D341Med (cell line): ENCODE data around the gene RBM47.
"Not testable (repeated sequence)": the region's sequence is repeated elsewhere in the genome, so short reads cannot be mapped to it uniquely, and the experiment has no call there.

ENCODE experiments used
- DNase-seq: peaks from one replicate; pipeline ENCODE4 v3.0.0; 2012; ENCODE audit warnings: low spot score

Gene RBM47

DNA sequence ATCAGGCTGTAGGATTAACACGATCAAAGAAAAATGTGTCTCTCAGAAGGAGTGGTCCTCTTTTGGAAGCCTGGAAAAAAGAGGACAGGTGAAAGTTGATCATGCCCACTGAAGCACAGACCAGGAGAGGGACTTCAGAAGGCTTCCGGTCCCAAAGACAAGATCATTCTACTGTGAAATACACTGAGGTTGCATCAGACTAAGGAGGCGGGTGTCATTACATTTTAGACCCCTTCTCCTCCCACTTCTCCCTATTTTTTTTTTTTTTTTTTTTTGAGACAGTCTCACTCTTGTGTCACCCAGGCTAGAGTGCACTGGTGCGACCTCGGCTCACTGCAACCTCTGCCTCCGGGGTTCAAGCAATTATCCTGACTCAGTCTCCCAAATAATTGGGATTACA, 67.5 kb downstream of the RBM47 start:
- no peak for DNase-seq

DNA sequence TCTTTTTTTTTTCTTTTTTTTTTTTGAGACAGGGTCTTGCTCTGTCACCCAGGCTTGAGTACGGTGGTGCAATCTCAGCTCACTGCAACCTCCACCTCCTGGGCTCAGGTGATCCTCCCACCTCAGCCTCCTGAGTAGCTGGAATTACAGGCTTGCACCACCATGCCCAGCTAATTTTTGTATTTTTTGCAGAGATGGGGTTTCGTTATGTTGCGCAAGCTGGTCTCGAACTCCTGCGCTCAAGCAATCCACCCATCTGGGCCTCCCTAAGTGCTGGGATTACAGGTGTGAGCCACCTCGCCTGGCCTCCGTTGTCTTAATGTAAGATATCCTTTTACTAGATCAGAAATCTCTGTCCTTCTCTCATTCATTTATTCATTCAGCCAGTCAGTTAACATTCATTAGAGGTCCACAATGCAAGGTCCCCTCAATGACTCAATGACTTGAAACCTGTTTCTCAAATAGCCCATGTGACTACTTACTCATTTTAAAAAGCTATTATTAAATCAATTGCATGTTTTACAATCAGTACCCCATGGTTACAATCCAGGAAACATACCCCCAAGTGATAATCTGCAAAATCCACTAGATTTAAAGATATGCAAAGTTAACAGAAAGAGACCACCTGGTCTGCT, 68.0 kb downstream of the RBM47 start:
- not testable (repeated sequence) for DNase-seq

DNA sequence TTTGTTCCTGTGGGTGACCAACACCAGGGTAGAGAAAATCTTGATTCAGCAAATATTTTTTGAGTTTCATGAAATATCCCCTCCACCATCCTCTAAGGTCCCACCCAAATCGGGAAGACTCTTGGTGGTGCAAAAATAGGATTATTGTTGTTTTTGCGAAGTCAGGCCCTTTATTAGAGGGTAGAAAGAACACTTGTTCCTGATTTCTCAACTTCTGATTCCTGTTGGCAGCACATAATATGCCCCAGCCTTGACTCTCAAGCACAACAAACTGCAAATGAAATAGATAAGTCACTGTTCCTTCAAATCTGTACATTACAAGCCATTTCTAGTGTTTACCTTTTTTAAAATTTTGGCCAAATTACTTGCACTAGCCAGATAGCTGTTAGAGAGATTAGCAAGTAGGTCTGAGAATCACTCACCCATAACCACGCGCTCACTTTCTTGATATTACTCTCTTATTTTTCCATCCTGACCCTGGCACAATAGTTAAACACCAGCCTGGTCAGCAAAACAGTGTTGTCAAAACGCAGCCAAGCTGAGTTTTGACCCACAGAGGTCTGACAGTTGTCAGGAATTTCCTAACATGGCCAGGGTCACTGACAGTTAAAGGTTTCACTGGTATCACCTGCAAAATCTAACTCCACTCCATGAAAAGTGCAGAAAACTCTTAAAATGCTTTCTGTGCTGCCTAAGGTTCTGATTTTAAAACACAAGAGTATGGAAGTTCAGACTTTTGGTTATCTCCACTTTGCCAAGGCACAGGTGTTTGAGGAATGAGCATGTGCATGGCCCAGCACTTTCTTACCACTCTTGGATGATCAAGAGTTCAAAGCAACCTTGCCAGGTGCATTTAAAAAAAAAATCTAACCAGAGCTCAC, 69.8 kb downstream of the RBM47 start:
- DNase-seq, result no peak

DNA sequence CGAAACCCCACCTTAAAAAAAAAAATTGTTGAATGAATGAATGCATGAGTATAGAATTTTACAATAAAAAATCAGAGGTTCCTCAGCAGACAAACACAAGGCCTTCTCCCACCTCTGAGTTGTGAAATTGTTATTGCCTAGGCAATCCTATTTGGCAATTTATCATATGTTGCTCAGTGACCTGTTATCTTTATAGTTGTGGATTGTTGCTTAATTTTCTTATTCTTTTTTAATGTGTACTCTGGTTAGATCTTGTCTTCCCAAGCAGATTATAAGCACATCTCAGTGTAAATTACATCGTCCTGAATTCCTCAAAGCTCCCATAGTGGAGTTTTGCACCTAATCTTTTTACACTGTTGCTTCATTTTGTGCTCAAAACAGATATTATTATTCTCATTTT, 71.9 kb downstream of the RBM47 start:
- DNase-seq, result no peak

DNA sequence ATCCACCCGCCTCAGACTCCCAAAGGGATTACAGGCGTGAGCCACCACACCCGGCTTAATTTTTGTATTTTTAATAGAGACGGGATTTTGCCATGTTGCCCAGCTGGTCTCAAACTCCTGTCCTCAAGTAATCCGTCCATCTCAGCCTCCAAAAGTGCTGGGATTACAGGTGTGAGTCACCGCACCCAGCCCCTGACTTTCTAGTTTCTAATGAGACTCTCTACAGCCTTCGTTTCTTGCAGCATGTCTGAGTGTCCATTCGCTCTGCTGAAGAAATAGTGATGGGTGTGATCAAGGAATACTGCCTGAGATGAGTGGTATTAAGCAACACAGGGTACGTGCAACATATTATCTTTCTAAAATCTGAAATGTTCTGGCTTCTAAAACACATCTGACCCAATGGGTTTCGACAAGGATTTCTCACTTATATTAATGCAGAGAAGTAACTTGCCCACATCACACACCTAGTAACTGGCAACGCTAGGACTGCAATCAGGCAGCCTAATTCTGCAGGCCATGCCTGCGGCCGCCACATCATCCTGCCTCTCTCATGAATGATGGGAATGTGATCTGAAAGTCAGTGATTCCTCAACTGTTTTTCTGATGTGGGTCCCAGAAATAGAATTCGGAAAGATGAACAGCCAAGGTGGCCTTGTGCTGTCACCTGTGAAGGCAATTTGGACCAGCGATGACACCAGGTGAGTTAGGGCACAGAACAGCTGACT, 74.3 kb downstream of the RBM47 start:
- no peak for DNase-seq

DNA sequence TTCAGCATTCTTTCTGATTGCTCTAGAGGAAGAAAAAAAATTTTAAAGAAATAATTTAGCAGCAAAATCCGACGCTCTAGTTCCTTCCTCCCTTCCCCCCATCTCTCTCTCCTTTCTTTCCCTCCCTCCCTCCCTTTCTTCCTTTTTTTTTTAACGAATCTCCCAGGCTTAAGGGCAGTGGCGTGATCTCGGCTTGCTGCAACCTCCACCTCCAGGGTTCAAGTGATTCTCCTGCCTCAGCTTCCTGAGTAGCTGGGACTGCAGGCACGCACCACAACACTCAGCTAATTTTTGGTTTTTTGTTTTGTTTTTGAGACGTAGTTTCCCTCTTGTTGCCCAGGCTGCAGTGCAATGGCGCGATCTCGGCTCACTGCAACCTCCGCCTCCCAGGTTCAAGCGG, 75.0 kb downstream of the RBM47 start:
- DNase-seq, result not testable (repeated sequence)

DNA sequence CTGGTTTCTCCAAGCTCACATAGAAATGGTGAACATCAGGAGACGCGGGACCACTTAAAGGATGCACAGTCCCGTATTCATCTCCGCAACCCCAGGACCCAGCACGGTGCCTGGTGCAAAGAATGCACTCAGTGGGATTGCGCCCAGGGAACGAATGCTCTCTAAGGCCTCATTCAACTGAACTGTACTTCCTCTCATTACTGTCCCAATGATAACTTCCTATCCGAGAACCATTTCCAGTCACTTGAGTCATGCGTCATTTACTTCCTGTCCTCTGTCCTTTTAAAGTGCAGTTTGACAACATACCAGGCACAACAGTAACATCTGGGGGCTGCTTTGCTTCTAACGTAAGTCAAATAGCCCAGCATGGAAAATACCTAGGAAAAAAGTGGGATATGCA, 75.7 kb downstream of the RBM47 start:
- DNase-seq, result no peak

GRCh38 chr4:40552536-40552935, 77.1 kb downstream of the RBM47 start:
- DNase-seq, result no peak

- DNase-seq, result not testable (repeated sequence)
Observed at GRCh38 chr4:40551568-40552136, 78.0 kb downstream of the RBM47 start.

GRCh38 chr4:40550948-40551462, 78.7 kb downstream of the RBM47 start:
- DNase-seq, result no peak

GRCh38 chr4:40550196-40550595, 79.5 kb downstream of the RBM47 start:
- no peak for DNase-seq

- DNase-seq, result no peak
Observed at GRCh38 chr4:40548256-40548655, 81.4 kb downstream of the RBM47 start.

- no peak for DNase-seq
Observed at GRCh38 chr4:40547789-40548132, 81.9 kb downstream of the RBM47 start.

GRCh38 chr4:40546969-40547788, 82.5 kb downstream of the RBM47 start:
- DNase-seq, result no peak

DNA sequence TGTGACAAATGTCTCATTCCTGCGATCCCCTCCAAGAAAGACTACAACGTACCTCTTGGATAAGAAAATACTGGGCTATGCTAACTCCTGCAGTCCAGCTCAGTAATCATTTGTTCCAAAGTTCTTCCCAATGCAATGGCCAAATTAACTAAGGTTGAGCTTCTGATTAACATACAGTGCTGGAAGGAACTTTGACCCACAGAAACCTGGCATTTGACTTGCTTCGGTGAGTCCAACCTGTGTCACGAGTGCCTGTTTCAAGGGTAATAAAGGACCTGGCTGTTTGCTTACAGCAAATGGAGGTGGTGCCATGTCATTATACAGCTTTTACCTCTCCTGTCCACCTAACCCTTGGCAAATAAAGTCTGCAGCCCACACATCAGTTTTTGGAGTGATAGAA, 83.2 kb downstream of the RBM47 start:
- no peak for DNase-seq

DNA sequence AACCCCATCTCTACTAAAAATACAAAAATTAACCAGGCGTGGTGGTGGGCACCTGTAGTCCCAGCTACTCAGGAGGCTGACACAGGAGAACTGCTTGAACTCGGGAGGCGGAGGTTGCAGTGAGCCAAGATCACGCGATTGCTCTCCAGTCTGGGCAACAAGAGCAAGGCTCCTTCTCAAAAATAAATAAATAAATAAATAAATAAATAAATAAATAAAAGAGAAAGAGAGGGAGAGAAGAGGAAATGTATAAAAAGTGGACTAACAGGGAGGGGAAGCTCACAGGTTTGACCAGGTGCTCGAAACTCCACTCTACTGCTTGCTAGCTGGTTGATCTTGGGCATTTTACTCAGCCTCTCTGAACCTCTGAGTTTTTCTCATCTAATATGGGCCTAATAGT, 84.2 kb downstream of the RBM47 start:
- DNase-seq, result not testable (repeated sequence)

GRCh38 chr4:40544221-40544620, 85.4 kb downstream of the RBM47 start:
- DNase-seq, result no peak

DNA sequence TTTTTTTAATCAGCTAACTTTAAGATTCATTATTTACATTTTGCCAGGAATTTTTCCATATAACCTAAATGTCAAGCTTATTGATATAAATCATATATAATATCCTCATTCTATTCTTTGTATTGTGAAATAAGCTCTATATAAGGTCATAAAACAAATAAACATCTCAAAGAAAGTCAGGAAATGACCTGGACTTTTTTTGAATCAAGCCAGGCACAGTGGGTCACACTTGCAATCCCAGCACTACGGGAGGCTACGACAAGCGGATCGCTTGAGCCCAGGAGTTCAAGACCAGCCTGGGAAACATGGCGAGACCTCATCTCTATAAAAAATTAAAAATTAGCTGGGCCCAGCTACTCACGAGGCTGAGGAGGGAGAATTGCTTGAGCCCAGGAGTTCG, 88.9 kb downstream of the RBM47 start:
- DNase-seq, result no peak

DNA sequence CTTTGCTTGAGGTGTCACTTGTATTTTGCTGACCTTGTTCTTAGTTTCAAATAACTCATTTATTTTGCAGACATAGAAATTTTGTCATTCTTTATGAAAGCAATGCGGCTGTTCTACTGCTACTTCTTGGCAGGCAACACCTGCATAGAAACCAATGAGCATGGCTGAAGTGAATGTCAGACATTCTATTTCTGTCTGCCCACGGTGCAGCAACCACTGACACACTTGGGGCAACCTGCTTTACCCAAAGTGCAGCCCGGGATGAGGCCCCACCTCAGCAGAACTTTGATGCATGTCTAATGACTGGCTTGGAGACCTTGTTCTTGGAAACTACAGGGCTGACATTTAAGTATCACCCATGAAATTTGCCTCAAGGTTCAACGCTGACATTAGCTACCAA, 93.6 kb downstream of the RBM47 start:
- DNase-seq, result no peak

GRCh38 chr4:40531636-40532023, 98.0 kb downstream of the RBM47 start:
- no peak for DNase-seq

DNA sequence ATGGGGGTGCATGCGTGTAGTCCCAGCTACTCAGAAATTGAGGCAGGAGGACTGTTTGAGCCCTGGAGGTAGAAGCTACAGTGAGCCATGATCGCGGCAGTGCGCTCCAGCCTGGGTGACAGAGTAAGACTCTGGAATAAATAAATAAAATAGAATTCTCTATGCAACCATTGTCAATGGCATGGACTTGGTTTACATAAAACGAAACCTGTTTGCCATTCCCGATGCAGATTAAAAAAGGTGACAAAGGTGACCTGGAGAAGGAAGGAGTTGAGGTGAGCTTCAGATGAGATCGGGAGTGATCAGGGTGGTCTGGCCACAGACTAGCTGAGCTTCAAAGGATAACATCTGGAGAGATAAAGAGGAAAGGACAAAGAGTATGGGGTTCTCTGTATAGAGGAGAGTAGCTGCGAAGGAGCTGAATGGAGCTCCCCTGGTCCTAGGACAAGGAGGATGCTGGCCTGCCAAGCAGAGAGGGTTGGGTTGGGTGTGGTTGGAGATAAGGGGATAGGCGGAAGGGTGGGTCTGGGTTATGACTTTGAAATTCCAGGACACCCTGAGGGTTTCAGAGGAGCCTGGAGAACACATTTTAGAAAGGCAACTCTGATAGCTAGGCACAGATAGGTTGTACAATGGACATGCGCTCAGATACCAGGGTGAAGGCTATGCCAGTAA, 98.6 kb downstream of the RBM47 start:
- DNase-seq, result no peak
